Ovary (tissue), 3 donors: ENCODE data around the gene VIP.

ENCODE experiments used
- POLR2A ChIP-seq: fragments of 450-650 bp; IDR thresholded peaks from one replicate; pipeline ENCODE4 v1.6.1; 2017; ENCODE audit warnings: antibody characterized with exemption, mild to moderate bottlenecking, moderate library complexity
- TF ChIP-seq, protein P1 (sequence below), 3 donors: fragments of 450-650 bp in 2 of 3; fragments of 200-600 bp in 1 of 3; IDR thresholded peaks; one replicate each; pipeline versions ENCODE4 v1.5.1 to v1.8.0; 2016 to 2022; ENCODE audit warnings: antibody characterized with exemption in 3 of 3, mild to moderate bottlenecking in 1 of 3
- donor health status: DM: no; HTN: no; CAD: no.

DNA sequence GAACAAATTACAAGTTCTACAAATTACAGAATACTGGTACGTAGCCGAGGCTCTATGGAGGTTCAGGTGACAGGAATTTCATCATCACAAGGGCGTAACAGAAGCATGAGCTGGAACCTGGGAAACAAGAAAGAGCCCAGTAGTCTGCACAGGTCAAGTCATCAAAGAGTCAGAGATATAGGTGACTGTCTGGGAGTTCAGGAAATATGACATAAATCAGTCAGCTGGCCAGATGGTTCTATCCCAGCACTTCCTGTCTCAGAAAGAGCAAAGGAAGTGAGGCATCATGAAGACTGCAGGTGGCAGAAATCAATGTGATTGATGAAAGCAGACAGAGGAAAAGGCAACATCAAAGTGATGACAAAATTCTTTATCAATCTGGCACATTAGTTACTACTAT is 29.6 kb upstream of the VIP start:
- TF ChIP-seq, protein P1, sequence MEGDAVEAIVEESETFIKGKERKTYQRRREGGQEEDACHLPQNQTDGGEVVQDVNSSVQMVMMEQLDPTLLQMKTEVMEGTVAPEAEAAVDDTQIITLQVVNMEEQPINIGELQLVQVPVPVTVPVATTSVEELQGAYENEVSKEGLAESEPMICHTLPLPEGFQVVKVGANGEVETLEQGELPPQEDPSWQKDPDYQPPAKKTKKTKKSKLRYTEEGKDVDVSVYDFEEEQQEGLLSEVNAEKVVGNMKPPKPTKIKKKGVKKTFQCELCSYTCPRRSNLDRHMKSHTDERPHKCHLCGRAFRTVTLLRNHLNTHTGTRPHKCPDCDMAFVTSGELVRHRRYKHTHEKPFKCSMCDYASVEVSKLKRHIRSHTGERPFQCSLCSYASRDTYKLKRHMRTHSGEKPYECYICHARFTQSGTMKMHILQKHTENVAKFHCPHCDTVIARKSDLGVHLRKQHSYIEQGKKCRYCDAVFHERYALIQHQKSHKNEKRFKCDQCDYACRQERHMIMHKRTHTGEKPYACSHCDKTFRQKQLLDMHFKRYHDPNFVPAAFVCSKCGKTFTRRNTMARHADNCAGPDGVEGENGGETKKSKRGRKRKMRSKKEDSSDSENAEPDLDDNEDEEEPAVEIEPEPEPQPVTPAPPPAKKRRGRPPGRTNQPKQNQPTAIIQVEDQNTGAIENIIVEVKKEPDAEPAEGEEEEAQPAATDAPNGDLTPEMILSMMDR (IDR thresholded peaks at IDR 0.05) = no peak
- TF ChIP-seq POLR2A = no peak
